ENCODE results near the gene PYGO2. TPM values are rescaled to one million over a fixed set of nuclear protein-coding genes. Genes with fewer than 3 reads are reported as not detected.
A peak's percentile ranks its signal among the peaks of the same experiment; 100 is the strongest.

Gene PYGO2
- total and polyA plus RNA-seq, 12 donors, result 26.2 to 61.1 (median 38.7) TPM

GRCh38 chr1:154938604-154939399 lies 22.8 kb downstream of the PYGO2 start:
- Histone ChIP-seq H3K4me1 (replicated peaks in 1 of 2) (peaks cover 36 to 64% of the 10 kb centered on the region in 2 donors), H3K9me3 (replicated peaks in 1 of 3) (no peaks in the 10 kb centered on the region), H3K27me3 (no peaks in the 10 kb centered on the region), H3K36me3 (replicated peaks in 1 of 2) (no peaks in the 10 kb centered on the region), H3K4me3 (no peak overlapping the region), H3K27ac (peak overlapping the region in 4 of 5 donors; percentile 95 to 99 (median 98))
- intact Hi-C loops (cut with DNase I), result no loop called here
- DNase-seq, result peak in 3 of 7 donors; percentile 60 to 72 (median 72)
- TF ChIP-seq POLR2A (IDR thresholded peaks at IDR 0.05), result no peak
- TF ChIP-seq, protein P1, sequence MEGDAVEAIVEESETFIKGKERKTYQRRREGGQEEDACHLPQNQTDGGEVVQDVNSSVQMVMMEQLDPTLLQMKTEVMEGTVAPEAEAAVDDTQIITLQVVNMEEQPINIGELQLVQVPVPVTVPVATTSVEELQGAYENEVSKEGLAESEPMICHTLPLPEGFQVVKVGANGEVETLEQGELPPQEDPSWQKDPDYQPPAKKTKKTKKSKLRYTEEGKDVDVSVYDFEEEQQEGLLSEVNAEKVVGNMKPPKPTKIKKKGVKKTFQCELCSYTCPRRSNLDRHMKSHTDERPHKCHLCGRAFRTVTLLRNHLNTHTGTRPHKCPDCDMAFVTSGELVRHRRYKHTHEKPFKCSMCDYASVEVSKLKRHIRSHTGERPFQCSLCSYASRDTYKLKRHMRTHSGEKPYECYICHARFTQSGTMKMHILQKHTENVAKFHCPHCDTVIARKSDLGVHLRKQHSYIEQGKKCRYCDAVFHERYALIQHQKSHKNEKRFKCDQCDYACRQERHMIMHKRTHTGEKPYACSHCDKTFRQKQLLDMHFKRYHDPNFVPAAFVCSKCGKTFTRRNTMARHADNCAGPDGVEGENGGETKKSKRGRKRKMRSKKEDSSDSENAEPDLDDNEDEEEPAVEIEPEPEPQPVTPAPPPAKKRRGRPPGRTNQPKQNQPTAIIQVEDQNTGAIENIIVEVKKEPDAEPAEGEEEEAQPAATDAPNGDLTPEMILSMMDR (IDR thresholded peaks at IDR 0.05), result peak in 1 of 6 experiments; percentile 10
- WGBS, 4 donors, result 70 to 79% (median 75%) methylated on average over 7 of the region's 7 CpGs

DNA sequence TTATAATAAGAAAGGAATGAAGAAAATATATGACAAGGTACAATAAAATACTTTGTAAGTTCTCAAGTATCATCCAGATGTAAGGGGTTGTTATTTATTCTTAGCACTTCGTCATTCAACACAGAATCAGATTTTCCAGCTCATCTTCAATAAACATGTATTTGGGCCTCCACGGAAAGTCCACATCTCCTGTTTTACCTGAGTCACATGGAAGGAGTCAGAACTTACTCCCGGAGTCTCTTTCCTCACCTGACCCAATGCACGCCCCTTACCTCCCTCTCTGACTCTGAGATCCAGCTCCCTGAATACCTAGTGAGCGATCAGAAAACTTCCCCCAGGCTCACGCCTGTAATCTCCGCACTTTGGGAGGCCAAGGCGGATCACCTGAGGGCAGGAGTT lies 23.6 kb downstream of the PYGO2 start:
- no peaks in the 10 kb centered on the region for H3K9me3 ChIP-seq (replicated peaks in 1 of 3)
- WGBS, 4 donors, result 82 to 87% (median 85%) methylated on average over 8 of the region's 8 CpGs
- H3K4me3 ChIP-seq, result peak overlapping the region in 1 of 4 donors; percentile 65
- DNase-seq, result no peak
- H3K27ac ChIP-seq, result peak overlapping the region; percentile 84 to 99 (median 97)
- no peaks in the 10 kb centered on the region for H3K36me3 ChIP-seq (replicated peaks in 1 of 2)
- intact Hi-C loops (cut with DNase I), result no loop called here
- peaks cover 36 to 56% of the 10 kb centered on the region in 2 donors for H3K4me1 ChIP-seq (replicated peaks in 1 of 2)
- no peaks in the 10 kb centered on the region for H3K27me3 ChIP-seq
- TF ChIP-seq, protein P1 (IDR thresholded peaks at IDR 0.05), result no peak
- no peak for TF ChIP-seq POLR2A (IDR thresholded peaks at IDR 0.05)

DNA sequence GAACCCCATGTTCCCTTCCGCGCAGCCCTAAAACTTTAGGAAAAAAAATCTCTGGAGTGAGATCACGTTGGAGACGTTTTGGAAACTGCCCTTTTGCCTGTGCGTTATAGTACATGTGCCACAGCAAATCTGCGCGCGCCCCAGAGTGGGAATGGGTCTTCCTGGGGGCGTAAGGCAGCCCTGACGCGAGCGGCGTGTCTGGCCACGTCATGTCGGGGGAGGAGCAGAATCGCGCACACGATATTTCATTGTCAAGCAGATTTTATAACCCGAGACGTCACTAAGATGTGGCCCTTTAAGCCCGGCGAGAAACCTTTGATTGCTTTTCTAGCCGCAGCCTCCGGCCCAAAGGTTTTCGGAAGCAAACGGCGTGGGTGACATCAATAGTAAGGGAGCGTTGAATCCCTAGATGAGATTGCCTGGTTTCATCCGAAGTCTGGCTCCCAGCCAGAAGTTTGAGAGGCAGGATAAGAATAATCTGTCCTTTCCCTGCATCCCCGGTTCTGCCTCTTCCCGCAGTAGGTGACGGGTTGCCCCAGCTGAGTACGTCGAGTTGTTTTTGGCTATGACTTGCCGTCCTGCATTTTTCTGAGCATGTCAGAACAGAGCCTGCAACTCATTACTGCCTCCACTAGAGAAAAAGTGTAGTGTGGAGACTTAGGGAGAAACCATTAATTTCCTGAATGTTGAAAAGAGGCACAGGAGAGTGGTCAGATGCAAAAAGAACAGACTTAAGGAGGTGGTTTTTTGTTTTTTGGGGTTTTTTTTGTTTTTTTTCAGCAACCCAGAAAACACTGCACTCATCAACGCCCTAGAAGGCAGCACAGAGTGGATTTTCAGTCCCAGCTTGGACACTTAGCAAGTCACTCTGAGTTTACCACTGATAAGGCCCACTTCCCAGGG lies 24.2 kb downstream of the PYGO2 start:
- intact Hi-C loops (cut with DNase I), result no loop called here

More for the DNA sequence above, 24.2 kb downstream of the PYGO2 start:
- no peaks in the 10 kb centered on the region for H3K36me3 ChIP-seq (replicated peaks in 1 of 2)
- WGBS, 4 donors, result 1 to 2% (median 1%) methylated on average over 30 to 36 of the region's 36 CpGs
- H3K27ac ChIP-seq, result peak overlapping the region; percentile 84 to 99 (median 97)
- H3K4me1 ChIP-seq (replicated peaks in 1 of 2), result peaks cover 31 to 49% of the 10 kb centered on the region in 2 donors
- no peaks in the 10 kb centered on the region for H3K9me3 ChIP-seq (replicated peaks in 1 of 3)
- H3K27me3 ChIP-seq, result no peaks in the 10 kb centered on the region
- DNase-seq, result peak; percentile 92 to 96 (median 93)
- H3K4me3 ChIP-seq, result peak overlapping the region in 2 of 4 donors; percentile 65 to 69
- peak; percentile 60 to 77 for TF ChIP-seq POLR2A (IDR thresholded peaks at IDR 0.05)
- TF ChIP-seq, protein P1 (IDR thresholded peaks at IDR 0.05), result peak in 4 of 6 experiments; percentile 9 to 53 (median 42)
